NK-92 (cell line): Measurements from ENCODE around the gene NXPH2.
"Not testable (repeated sequence)": the region's sequence is repeated elsewhere in the genome, so short reads cannot be mapped to it uniquely, and the experiment has no call there.

Experiments
- DNase-seq: peaks from one replicate; lab custom pipeline; 2025; ENCODE audit not compliant: unreplicated experiment; lab: John Stamatoyannopoulos, UW

The NXPH2 gene

GRCh38 chr2:138712212-138712979 lies 67.8 kb downstream of the NXPH2 start:
- no peak for DNase-seq

- DNase-seq = no peak
Measured at GRCh38 chr2:138711812-138712211, 68.4 kb downstream of the NXPH2 start.

- DNase-seq = no peak
Measured at GRCh38 chr2:138708682-138709241, 71.4 kb downstream of the NXPH2 start.

- no peak for DNase-seq
Measured at GRCh38 chr2:138707392-138708074, 72.7 kb downstream of the NXPH2 start.

- no peak for DNase-seq
Measured at GRCh38 chr2:138703242-138703641, 76.9 kb downstream of the NXPH2 start.

GRCh38 chr2:138700716-138701115 lies 79.5 kb downstream of the NXPH2 start:
- DNase-seq = no peak

- DNase-seq = no peak
Measured at GRCh38 chr2:138699421-138699820, 80.8 kb downstream of the NXPH2 start.

GRCh38 chr2:138698428-138698827 lies 81.8 kb downstream of the NXPH2 start:
- DNase-seq = no peak

- DNase-seq = no peak
Measured at GRCh38 chr2:138691667-138692066, 88.5 kb downstream of the NXPH2 start.

- no peak for DNase-seq
Measured at GRCh38 chr2:138689705-138690104, 90.5 kb downstream of the NXPH2 start.

GRCh38 chr2:138682163-138682562 lies 98.0 kb downstream of the NXPH2 start:
- no peak for DNase-seq

- DNase-seq = no peak
Measured at GRCh38 chr2:138677221-138677620, 103.0 kb downstream of the NXPH2 start.

- DNase-seq = no peak
Measured at GRCh38 chr2:138676619-138677021, 103.6 kb downstream of the NXPH2 start.

GRCh38 chr2:138671566-138671965 lies 108.6 kb downstream of the NXPH2 start:
- no peak for DNase-seq

- no peak for DNase-seq
Measured at GRCh38 chr2:138670734-138671133, 109.5 kb downstream of the NXPH2 start.

GRCh38 chr2:138665937-138666336 lies 114.3 kb downstream of the NXPH2 start:
- DNase-seq = no peak

- no peak for DNase-seq
Measured at GRCh38 chr2:138658187-138658894, 121.8 kb downstream of the NXPH2 start.

GRCh38 chr2:138654146-138654545 lies 126.0 kb downstream of the NXPH2 start:
- DNase-seq = no peak

GRCh38 chr2:138652378-138652777 lies 127.8 kb downstream of the NXPH2 start:
- no peak for DNase-seq

GRCh38 chr2:138649571-138649970 lies 130.6 kb downstream of the NXPH2 start:
- DNase-seq = no peak

GRCh38 chr2:138648606-138649005 lies 131.6 kb downstream of the NXPH2 start:
- DNase-seq = no peak

GRCh38 chr2:138644776-138645175 lies 135.4 kb downstream of the NXPH2 start:
- not testable (repeated sequence) for DNase-seq
